ENCODE data around the gene BAZ2B.
"Not testable (repeated sequence)": the region's sequence is repeated elsewhere in the genome, so short reads cannot be mapped to it uniquely, and the experiment has no call there.

BAZ2B gene

DNA sequence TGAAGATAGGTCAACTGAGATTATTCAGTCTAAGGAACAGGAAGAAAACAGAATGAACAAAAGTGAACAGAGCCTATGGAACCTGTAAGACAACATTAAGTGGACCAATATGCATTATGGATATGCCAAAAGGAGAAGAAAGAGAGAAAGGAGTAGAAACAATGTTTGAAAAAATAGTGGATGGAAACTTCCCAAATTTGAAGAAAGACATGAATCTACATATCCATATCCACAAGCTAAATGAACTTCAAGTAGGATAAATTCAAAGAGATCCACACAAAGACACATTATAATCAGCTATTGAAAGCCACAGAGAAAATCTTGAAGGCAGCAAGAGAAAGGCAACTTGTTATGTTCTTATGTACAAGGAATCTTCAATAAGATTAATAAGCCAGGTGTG lies 74.2 kb downstream of the BAZ2B start:
- DNase-seq (ENCODE audit: low read depth in 1 of 2, low spot score in 1 of 2) = no peak

DNA sequence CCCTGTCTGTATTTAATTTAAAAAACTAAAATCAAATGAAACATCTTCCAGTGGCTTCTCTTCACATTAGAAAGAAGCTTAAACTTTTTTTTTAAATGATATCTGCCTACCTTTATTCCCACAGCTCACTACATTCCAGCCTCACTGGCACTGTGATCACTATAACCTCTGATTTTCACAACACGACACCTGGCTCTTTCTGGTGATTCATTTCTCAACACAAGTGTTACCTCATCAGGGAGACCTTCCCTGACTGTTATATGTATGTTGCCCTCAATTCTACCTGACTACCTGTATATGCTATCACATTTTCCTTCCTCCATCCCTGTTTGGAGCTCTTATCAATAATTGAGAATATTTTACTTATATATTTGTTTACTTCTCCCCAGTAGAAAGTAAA lies 76.6 kb downstream of the BAZ2B start:
- no peak for DNase-seq (ENCODE audit: low read depth in 1 of 2, low spot score in 1 of 2)

DNA sequence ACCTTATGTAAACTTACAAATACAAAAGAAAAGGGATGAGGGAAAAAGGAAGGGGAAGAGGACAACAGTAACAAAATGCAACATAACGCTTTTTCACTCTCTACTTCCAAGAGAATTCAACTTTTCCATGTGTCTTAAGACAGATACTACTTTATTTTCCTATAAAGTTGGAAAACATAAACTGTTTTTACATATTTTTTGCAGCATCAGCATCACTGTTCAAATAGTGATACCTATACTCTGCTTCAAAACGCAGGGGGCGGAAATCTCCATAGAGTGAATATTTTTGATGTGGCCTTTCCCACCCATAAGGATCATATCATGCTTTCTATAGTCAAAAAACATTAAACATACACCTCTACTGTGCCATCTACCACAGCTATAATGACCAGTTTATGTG lies 77.5 kb downstream of the BAZ2B start:
- DNase-seq (ENCODE audit: low read depth in 1 of 2, low spot score in 1 of 2) = no peak

DNA sequence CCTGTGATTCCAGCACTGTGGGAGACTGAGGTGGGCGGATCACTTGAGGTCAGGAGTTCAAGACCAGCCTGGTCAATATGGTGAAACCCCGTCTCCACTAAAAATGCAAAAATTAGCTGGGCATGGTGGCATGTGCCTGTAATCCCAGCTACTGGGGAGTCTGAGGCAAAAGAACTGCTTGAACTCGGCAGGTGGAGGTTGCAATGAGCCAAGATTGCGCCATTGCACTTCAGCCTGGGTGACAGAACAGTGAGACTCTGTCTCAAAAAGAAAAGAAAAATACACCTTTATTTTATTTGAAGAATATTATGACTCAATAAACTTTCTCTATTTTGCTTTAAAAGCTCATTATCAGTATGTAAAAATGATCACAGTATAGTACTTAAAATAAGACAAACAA lies 81.1 kb downstream of the BAZ2B start:
- not testable (repeated sequence) for DNase-seq (ENCODE audit: low read depth in 1 of 2, low spot score in 1 of 2)

DNA sequence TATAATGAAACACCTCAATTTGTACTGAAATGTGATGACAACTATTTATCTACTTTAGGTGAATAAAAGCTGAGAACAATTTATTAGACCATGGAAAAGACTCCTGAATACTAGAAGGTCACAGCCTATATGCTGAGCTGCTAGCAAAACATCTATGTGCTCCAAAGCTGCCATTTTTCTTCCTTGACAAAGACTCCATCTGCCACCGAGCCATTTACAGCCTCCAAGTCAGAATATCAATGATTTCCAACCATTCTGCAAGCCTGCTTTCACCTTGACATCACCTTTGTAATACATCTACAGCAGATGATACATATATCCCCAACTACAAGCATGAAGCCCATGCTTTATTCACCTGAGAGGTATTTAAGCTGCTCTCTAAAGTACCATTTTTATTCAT lies 84.9 kb downstream of the BAZ2B start:
- DNase-seq (ENCODE audit: low read depth in 1 of 2, low spot score in 1 of 2) = no peak

DNA sequence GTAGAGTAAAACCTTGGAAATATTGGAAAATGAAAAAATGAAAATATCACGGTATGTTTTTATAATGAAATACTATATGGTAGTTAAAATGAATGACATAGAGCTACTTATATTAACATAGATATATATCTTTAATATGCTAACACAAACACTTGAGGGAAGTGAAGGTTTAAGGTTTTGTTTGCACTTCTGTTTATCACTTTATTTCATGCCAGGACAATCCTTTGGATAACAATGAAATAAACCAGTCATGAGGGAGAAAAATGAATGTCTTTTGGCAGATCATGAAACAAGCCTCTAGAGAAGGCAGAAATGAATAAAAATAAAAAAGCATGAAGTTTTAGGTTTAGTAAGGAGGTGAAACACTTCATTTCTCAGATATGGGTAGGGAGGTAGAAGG lies 89.9 kb downstream of the BAZ2B start:
- no peak for DNase-seq (ENCODE audit: low read depth in 1 of 2, low spot score in 1 of 2)

DNA sequence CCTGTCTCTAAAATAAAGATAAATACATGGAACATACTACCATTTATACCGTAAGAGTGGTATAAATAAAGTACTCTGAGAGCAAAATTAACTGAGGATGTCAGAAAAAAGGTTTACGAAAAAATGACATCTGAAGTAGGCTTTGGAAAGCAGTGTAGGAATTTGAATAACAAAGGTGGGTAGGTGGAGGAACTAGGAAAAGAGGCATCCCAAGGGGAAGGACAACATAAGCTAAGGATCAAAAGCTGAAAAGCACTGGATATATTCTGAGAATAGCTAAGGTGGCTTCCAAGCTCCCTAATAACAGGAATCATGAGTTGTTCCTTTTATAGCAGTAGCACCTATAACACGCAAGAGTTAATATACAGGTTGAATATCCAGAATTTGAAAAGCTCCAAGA lies 91.3 kb downstream of the BAZ2B start:
- no peak for DNase-seq (ENCODE audit: low read depth in 1 of 2, low spot score in 1 of 2)

DNA sequence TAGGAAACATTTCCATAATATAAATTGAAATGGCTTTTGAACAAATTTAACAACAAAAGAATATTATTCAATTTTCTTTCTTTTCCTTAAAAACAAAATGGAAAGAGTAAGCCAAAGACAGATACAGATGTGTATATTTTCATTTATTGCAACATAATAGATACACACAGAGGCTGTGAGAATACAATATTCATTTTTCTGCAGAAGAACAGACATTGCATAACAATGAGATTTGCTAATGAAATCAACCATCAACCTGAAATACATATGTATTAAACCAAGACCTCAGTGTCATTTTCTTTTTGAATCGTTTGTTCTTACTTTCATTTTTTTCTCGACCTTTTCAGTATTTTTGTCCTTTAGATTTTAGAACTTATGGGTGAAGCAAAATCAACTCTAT lies 95.1 kb downstream of the BAZ2B start:
- DNase-seq (ENCODE audit: low read depth in 1 of 2, low spot score in 1 of 2) = no peak

DNA sequence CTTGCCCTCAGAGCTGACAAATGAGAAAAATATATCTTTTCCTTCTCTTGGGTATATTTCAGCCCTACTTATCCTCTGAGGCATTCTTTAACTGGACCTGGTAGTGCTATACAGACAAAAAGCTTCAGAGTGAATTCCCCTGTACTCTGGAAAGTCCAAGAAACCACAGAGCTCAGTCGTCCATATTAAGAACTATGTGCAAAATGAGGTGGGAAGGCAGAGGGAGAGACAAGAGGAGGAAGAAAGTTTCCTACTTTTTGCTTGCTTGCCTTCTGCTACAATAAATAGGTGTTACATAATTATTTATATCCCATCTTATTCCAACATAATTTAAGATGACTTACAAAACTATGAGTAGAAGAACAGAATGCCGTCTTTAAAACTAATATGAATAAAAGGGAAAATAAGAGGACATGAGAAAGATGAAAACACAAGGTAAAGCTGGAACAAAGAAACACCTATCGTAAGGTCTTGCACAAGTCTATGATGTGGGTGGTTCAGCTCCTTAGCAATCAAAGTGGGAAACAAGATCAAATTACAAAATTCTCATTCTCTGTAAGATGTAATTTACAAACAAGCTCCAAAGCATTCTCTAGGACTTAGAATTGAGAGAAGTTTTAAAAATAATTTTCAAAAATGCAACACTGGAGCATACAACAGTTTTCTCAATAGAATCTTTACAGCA lies 97.9 kb downstream of the BAZ2B start:
- DNase-seq (ENCODE audit: low read depth in 1 of 2, low spot score in 1 of 2) = no peak

DNA sequence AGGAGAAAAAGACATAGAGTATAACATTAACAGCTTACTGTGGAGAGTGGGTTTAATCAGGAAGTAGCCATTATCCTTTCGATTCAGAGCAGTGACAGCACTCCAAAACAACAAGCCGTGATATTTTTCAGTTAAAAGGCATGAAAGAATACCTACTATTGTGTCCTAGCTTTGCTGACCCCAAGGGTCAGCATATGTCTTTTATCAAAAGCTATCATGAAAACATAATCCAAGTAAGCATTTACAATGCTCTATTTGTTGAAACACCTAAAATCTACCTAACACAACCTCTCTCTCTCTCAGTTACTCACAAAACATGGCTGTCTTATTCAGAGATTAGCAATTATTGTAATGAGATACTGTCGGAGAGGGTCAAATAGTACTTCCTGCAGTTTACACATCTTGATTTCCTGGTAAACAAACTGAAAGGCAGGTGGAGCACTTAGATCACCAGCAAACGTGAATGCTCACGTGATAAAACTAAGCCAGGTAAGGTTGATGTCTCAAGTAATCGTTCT lies 100.0 kb downstream of the BAZ2B start:
- no peak for DNase-seq (ENCODE audit: low read depth in 1 of 2, low spot score in 1 of 2)

DNA sequence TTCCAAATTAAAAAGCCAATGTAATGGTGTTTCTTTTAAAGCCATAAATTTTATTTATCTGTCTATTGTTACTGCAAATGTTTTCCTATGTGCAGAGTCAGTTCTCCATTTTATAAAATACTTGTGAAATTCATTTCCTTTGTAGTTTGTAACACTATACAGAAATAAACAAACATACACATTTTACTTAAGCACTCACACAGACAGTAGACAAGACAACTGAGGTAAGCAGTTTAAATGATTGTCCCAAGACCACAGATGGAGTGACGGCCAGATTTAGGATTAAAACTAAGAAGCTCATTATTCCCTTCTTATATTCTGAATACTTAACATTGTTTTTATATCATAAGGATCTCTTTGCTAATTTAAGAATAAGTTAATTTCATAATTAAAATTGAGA lies 100.9 kb downstream of the BAZ2B start:
- no peak for DNase-seq (ENCODE audit: low read depth in 1 of 2, low spot score in 1 of 2)

DNA sequence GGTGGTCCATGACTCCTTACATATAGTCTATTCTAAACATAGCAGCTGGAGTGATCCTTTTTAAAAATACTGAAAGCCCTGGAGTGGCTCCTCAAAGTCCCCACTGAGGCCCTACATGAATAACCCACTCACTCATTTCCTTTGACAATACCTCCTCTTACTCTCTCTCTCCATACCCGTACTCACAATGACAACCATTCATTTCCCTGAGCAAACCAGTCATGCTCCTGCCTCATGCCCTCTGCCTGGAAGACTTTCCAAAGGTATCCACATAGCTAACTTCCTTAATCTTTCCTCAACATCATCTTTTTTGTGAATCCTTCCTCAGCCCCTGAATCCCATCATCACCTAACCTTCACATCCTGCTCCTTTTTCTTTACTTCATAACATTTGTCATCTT lies 102.6 kb downstream of the BAZ2B start:
- DNase-seq (ENCODE audit: low read depth in 1 of 2, low spot score in 1 of 2) = no peak

DNA sequence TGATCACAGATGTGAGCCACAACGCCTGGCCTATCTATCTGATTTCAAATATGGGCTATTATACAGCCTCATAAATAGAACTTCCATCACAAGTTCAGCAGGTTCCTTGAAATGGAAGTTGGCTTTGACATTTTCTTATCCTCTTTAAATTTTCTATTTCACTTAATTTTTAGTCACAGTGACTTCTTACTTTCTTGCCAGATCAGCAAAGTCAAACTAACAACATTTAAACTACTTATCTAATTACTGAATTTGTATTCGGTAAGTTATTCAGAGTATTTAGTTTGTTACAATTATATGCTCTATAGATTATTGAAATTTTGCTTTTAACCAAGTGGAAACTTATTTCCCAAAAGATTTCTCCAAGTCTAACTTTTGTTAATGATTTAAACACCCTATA lies 108.2 kb downstream of the BAZ2B start:
- no peak for DNase-seq (ENCODE audit: low read depth in 1 of 2, low spot score in 1 of 2)

DNA sequence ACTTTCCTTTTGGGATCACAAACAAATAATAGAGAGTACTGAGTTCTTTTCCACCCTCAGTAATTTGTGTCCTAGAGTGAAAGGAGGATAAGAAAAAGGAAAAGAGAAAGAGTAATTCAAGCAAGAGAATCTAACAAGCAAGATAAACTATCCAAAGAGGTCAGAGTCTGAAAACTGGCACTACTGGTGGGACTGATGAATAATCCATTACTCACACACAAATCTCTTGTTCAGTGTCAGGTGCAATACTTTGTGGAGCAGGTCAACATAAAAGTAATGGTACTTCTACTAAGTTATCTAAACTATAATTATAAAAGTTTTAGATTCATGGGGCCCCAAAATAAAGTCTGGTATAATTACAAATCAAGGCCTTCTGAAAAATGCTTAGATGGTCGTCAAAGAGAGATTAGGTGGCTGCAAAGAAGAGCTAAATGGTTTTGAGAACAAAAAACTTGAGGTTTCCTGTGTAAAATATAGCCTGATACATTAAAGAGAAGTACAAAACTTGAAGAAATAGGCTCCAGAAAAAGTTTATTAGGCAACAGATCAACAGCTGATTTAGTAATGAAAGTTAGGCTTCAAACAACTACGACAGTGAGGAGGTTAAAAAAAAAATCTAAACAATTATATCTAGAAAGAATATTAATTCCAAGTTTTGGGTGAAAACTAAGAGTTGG lies 109.4 kb downstream of the BAZ2B start:
- DNase-seq (ENCODE audit: low read depth in 1 of 2, low spot score in 1 of 2) = no peak

DNA sequence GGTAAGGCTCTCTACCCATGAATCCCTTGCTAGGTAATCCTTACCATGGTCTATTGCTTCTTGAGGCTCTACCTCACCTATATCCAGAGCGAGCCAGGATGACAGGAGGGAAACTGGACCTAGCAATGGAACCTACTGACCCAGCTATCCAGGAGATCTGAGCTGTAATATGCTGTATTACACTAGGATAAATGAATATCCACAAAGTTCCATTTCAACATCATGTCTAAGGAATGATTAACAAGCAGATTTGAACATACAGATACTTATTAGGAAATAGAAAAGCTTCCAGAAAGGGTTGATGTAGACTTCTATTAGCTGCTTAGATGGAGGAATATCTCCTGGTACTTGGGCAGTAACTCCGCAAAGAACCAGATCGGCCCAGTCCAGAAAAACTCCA lies 110.1 kb downstream of the BAZ2B start:
- no peak for DNase-seq (ENCODE audit: low read depth in 1 of 2, low spot score in 1 of 2)

DNA sequence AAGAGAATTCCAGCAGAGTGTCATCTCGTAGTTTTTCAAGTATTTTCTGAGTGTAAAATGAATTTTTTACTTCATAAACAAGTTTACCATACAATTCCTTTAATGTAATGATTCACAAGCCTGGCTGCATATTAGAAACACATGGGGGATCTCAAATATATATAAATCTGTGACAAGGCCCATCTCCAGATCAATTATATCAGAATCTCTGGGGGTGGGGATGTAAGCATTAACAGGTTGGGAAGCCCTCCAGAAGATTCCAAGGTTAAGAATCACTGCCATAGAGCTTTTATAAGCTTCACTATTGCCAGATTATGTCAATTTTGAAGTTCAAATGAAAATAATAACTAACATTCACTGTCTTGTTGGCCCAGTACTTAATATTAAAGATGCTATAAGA lies 111.2 kb downstream of the BAZ2B start:
- no peak for DNase-seq (ENCODE audit: low read depth in 1 of 2, low spot score in 1 of 2)

DNA sequence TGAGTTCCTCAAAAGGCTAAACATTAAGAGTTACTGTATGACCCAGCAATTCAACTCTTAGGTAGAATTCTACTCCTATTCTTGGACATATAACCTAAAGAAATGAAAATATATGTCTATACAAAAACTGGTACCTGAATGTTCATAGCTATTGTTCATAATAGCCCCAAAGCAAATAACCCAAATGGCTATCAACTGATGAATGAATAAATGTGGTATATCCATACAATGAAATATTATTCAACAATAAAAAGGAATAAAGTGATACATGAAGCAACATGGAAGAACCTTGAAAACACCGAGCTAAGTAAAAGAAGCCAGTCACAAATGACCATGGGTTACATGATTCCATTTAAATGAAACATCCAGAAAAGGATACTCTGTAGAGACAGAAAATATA lies 114.6 kb downstream of the BAZ2B start:
- no peak for DNase-seq (ENCODE audit: low read depth in 1 of 2, low spot score in 1 of 2)

DNA sequence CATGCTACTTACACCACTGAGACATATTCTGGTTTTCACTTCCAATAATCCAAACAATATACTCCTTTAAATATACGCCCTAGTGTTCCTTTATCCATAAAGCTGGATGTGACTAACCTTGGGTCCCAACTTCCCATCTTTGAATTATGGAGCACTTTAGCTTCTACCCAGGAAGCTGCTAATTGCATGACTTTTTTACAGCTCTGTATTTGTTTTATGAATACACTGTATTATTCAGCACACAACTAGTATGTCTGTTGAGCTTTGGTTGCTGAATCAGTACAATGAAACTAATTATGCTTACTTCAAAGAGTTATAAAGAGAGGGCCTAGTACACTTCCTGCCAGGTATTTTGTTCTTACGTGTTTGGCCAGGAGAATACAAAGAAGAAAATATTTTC lies 118.5 kb downstream of the BAZ2B start:
- DNase-seq (ENCODE audit: low read depth in 1 of 2, low spot score in 1 of 2) = no peak

DNA sequence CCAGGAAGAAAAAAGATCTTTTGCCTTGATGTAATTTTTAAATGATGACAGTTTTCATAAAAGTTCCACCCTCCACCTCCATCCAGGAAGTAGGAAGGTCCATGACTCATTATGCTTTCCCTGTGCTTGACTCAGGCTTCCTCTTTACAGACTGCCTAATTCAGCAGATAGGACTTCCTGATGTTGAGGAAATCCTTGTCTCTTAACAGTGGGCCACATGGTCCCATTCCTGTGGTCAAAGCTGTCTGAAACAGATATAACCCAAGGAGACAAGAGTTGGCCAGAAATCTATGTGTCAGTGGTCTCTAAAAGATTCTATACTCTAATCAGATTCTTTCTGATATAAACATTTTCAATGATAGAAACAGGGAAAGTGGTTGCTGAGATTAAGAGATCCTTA lies 119.1 kb downstream of the BAZ2B start:
- no peak for DNase-seq (ENCODE audit: low read depth in 1 of 2, low spot score in 1 of 2)

DNA sequence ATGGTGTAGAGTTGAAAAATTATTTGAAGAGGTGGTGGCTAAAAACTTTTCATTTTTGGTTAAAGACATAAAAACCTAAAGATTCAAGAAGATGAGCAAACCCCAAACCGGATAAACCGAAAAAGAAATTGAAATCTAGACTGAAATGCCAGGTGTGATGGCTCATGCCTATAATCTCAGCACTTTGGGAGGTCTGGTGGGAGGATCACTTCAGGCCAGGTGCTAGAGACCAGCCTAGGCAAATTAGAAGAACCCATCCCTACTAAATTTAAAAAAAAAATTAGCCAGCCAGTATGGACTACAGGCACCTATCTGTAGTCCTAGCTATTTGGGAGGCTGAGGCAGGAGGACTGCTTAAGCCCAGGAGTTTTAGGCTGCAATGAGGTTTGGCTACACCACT lies 126.9 kb downstream of the BAZ2B start:
- DNase-seq (ENCODE audit: low read depth in 1 of 2, low spot score in 1 of 2) = no peak

DNA sequence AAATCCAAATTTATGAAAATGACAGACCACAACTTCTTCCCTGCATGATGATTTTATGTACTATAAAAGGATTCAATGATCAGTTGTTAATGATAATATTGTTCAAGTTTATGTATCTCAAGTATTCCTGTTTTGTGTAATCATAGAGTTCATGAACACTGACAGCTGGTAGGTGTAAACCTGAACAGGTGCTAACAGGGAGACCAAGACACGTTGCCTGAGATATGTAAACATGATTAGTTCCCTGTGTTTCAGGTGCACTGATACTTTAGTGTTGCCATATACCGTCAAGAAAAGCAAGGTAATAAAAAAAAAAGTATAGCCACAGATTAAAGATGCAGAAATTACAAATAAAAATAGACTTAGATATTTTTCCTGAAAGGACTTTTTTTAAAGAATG lies 131.8 kb downstream of the BAZ2B start:
- DNase-seq (ENCODE audit: low read depth in 1 of 2, low spot score in 1 of 2) = no peak

DNA sequence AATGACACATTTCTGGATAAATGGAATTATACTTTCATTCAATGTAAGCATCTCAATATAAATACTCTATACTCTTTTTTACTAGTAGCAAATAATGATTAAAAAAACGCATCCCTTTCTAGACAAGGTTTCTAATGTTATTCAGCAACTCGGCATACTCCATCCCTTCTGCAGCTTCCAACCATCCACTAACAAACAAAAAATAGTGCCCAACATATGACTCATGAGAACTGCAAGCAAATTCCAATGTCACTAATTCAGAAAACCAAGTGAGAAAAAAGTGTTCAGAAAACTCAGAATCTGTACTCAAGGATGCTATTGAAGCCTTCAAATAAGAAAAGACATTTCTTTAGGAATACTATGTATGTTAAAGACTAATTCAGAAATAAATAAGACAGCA lies 140.0 kb downstream of the BAZ2B start:
- no peak for DNase-seq (ENCODE audit: low read depth in 1 of 2, low spot score in 1 of 2)

DNA sequence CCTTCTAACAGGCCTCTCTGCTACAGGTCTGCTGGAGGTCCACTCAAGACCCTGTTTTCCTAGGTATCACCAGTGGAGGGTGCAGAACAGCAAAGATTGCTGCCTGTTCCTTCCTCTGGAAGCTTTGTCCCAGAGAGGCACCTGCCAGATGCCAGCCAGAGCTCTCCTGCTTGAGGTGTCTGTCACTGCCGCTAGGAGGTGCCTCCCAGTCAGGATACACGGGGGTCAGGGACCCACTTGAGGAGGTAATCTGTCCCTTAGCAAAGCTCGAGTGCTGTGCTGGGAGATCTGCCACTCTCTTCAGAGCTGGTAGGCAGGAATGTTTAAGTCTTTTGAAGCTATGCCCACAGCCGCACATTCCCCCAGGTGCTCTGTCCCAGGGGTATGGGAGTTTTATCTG lies 140.6 kb downstream of the BAZ2B start:
- no peak for DNase-seq (ENCODE audit: low read depth in 1 of 2, low spot score in 1 of 2)

Data from stimulated activated CD4-positive, alpha-beta T cell treated with anti-CD3 and anti-CD28 coated beads, Interleukin-15, amount 100 ng/mL, for 1 hour (primary cell).